ENCODE data around the gene DNAJB9. TPM values are rescaled to one million over a fixed set of nuclear protein-coding genes. Genes with fewer than 3 reads are reported as not detected.

DNAJB9 gene
- total and polyA plus RNA-seq, 12 donors: 8.4 to 175 (median 44.9) TPM

GRCh38 chr7:108585843-108586242 lies 16.2 kb downstream of the DNAJB9 start:
- H3K9me3 ChIP-seq (replicated peaks in 1 of 3): no peaks in the 10 kb centered on the region
- no peak for TF ChIP-seq CTCF (IDR thresholded peaks at IDR 0.05)
- TF ChIP-seq POLR2A (IDR thresholded peaks at IDR 0.05): no peak
- H3K4me1 ChIP-seq (replicated peaks in 1 of 2): no peaks in the 10 kb centered on the region
- 62 to 78% (median 67%) methylated on average over 2 of the region's 2 CpGs for WGBS, 4 donors
- no peaks in the 10 kb centered on the region for H3K36me3 ChIP-seq (replicated peaks in 1 of 2)
- no peak overlapping the region for H3K27ac ChIP-seq
- intact Hi-C loops (cut with DNase I): no loop called here
- no peaks in the 10 kb centered on the region for H3K27me3 ChIP-seq
- H3K4me3 ChIP-seq: no peak overlapping the region
- DNase-seq: no peak

GRCh38 chr7:108586274-108586710 lies 16.6 kb downstream of the DNAJB9 start:
- intact Hi-C loops (cut with DNase I): no loop called here
- DNase-seq: no peak
- TF ChIP-seq CTCF (IDR thresholded peaks at IDR 0.05): no peak
- TF ChIP-seq POLR2A (IDR thresholded peaks at IDR 0.05): no peak

GRCh38 chr7:108589199-108589598 lies 19.5 kb downstream of the DNAJB9 start:
- Histone ChIP-seq H3K27me3 (no peaks in the 10 kb centered on the region), H3K9me3 (replicated peaks in 1 of 3) (no peaks in the 10 kb centered on the region), H3K4me1 (replicated peaks in 1 of 2) (no peaks in the 10 kb centered on the region), H3K27ac (no peak overlapping the region), H3K36me3 (replicated peaks in 1 of 2) (no peaks in the 10 kb centered on the region), H3K4me3 (no peak overlapping the region)
- DNase-seq: no peak
- intact Hi-C loops (cut with DNase I): no loop called here
- TF ChIP-seq CTCF (IDR thresholded peaks at IDR 0.05) (no peak), POLR2A (IDR thresholded peaks at IDR 0.05) (no peak)

More at GRCh38 chr7:108586274-108586710, 16.6 kb downstream of the DNAJB9 start:
- no peaks in the 10 kb centered on the region for H3K27me3 ChIP-seq
- no peak overlapping the region for H3K4me3 ChIP-seq
- H3K4me1 ChIP-seq (replicated peaks in 1 of 2): no peaks in the 10 kb centered on the region
- WGBS, 4 donors: 44 to 70% (median 60%) methylated on average over 2 to 3 of the region's 3 CpGs
- H3K36me3 ChIP-seq (replicated peaks in 1 of 2): no peaks in the 10 kb centered on the region
- H3K27ac ChIP-seq: no peak overlapping the region
- no peaks in the 10 kb centered on the region for H3K9me3 ChIP-seq (replicated peaks in 1 of 3)

DNA sequence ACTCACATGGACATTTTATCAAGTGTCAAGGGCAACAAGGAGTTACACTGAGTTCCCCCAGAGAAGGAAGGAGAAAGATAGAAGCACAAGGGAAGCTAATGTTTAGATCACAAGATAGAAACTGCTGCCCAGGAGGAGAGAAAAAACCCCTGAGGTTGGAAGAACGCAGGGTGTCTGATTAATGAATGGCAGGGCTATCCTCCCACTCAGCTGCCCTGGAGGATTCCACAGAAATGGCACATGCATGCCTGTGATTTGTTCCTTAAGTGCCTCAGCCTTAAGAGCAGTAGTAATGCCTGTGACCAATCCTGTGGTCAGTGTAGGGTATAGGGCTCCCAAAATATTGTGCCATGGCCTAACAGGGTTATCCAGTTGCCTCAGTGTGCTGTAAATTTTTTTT lies 20.2 kb downstream of the DNAJB9 start:
- Histone ChIP-seq H3K4me1 (replicated peaks in 1 of 2) (no peaks in the 10 kb centered on the region), H3K9me3 (replicated peaks in 1 of 3) (no peaks in the 10 kb centered on the region), H3K36me3 (replicated peaks in 1 of 2) (no peaks in the 10 kb centered on the region), H3K27me3 (no peaks in the 10 kb centered on the region), H3K27ac (no peak overlapping the region), H3K4me3 (no peak overlapping the region)
- intact Hi-C loops (cut with DNase I): no loop called here
- no peak for DNase-seq
- TF ChIP-seq CTCF (IDR thresholded peaks at IDR 0.05): no peak
- no peak for TF ChIP-seq POLR2A (IDR thresholded peaks at IDR 0.05)
- WGBS, 4 donors: 57 to 85% (median 67%) methylated on average over 1 of the region's 1 CpG
